DND-41 (cell line): ENCODE data around the gene FABP3.

Experiments
- EZH2 ChIP-seq: IDR thresholded peaks from 3 replicates; pipeline ENCODE4 v1.6.1; 2012; ENCODE audit warnings: borderline replicate concordance, low read depth, mild to moderate bottlenecking, moderate library complexity, low read length, inconsistent platforms; ENCODE audit not compliant: severe bottlenecking
- TF ChIP-seq, protein P1 (sequence below): IDR thresholded peaks from 2 replicates; pipeline ENCODE4 v1.5.1; 2012; ENCODE audit warnings: borderline replicate concordance, low read length, moderate library complexity, mild to moderate bottlenecking; ENCODE audit not compliant: poor library complexity, severe bottlenecking; ENCODE audit errors: extremely low read depth

GRCh38 chr1:31407029-31407626, 34.3 kb upstream of the FABP3 start:
- no peak for TF ChIP-seq EZH2
- TF ChIP-seq, protein P1, sequence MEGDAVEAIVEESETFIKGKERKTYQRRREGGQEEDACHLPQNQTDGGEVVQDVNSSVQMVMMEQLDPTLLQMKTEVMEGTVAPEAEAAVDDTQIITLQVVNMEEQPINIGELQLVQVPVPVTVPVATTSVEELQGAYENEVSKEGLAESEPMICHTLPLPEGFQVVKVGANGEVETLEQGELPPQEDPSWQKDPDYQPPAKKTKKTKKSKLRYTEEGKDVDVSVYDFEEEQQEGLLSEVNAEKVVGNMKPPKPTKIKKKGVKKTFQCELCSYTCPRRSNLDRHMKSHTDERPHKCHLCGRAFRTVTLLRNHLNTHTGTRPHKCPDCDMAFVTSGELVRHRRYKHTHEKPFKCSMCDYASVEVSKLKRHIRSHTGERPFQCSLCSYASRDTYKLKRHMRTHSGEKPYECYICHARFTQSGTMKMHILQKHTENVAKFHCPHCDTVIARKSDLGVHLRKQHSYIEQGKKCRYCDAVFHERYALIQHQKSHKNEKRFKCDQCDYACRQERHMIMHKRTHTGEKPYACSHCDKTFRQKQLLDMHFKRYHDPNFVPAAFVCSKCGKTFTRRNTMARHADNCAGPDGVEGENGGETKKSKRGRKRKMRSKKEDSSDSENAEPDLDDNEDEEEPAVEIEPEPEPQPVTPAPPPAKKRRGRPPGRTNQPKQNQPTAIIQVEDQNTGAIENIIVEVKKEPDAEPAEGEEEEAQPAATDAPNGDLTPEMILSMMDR = no peak
